DND-41 (cell line): ENCODE measurements around the gene IGFBP4.
A peak's percentile ranks its signal among the peaks of the same experiment; 100 is the strongest.

Source experiments
- ATAC-seq: fragments of 200-7000 bp; cut with Tn5 transposase; 3 replicates; pipeline ENCODE4 v1.9.1; 2021; ENCODE audit warnings: low read depth; ENCODE audit not compliant: insufficient read depth
- DNase-seq: peaks from one replicate; pipeline ENCODE4 v3.0.0-alpha.2; 2020
- H2AFZ ChIP-seq: 2 replicates; pipeline ENCODE4 v1.6.0; 2012; ENCODE audit warnings: low read depth, low read length
- H3K27ac ChIP-seq: 2 replicates; pipeline ENCODE4 v1.5.1; 2012; ENCODE audit warnings: low read length, inconsistent platforms
- H3K27me3 ChIP-seq: fragments of 200-600 bp; sonication (generic); 2 replicates; pipeline ENCODE4 v1.6.0; 2012; ENCODE audit warnings: low read length, mild to moderate bottlenecking, inconsistent platforms; ENCODE audit not compliant: insufficient read depth, poor library complexity
- H3K36me3 ChIP-seq: 2 replicates; pipeline ENCODE4 v1.5.1; 2012; ENCODE audit warnings: low read length, inconsistent platforms; ENCODE audit not compliant: insufficient read depth
- H3K4me1 ChIP-seq: 2 replicates; pipeline ENCODE4 v1.5.1; 2012; ENCODE audit warnings: mild to moderate bottlenecking, low read length; ENCODE audit not compliant: insufficient read depth
- H3K4me2 ChIP-seq: 2 replicates; pipeline ENCODE4 v1.6.0; 2012; ENCODE audit warnings: mild to moderate bottlenecking, moderate library complexity, low read length, inconsistent platforms; ENCODE audit not compliant: insufficient read depth
- H3K4me3 ChIP-seq, 2 experiments: fragments of 200-600 bp in 1 of 2; shearing (Covaris generic) in 1 of 2; 2 replicates each; pipeline ENCODE4 v1.5.1; 2012 to 2016; ENCODE audit warnings: inconsistent platforms in 2 of 2, low read length in 2 of 2, mild to moderate bottlenecking in 2 of 2, low read depth in 1 of 2, moderate library complexity in 1 of 2
- H3K79me2 ChIP-seq: 2 replicates; pipeline ENCODE4 v1.6.0; 2012; ENCODE audit warnings: low read length, inconsistent platforms; ENCODE audit not compliant: insufficient read depth
- H3K9ac ChIP-seq: 2 replicates; pipeline ENCODE4 v1.6.0; 2012; ENCODE audit warnings: low read depth, mild to moderate bottlenecking, inconsistent platforms, low read length, moderate library complexity
- H3K9me3 ChIP-seq: 2 replicates; pipeline ENCODE4 v1.5.1; 2012; ENCODE audit warnings: low read length, moderate library complexity, mild to moderate bottlenecking, inconsistent platforms; ENCODE audit not compliant: insufficient read depth, severe bottlenecking
- H4K20me1 ChIP-seq: 2 replicates; pipeline ENCODE4 v1.6.0; 2012; ENCODE audit warnings: low read length; ENCODE audit not compliant: insufficient read depth
- CTCF ChIP-seq: IDR thresholded peaks from 2 replicates; pipeline ENCODE4 v1.5.1; 2012; ENCODE audit warnings: borderline replicate concordance, low read length, moderate library complexity, mild to moderate bottlenecking; ENCODE audit not compliant: poor library complexity, severe bottlenecking; ENCODE audit errors: extremely low read depth
- EZH2 ChIP-seq: IDR thresholded peaks from 3 replicates; pipeline ENCODE4 v1.6.1; 2012; ENCODE audit warnings: borderline replicate concordance, low read depth, mild to moderate bottlenecking, moderate library complexity, low read length, inconsistent platforms; ENCODE audit not compliant: severe bottlenecking

Gene IGFBP4

GRCh38 chr17:40436636-40437035 lies 6.6 kb upstream of the IGFBP4 start:
- H3K79me2 ChIP-seq: no peaks in the 10 kb centered on the region
- H4K20me1 ChIP-seq: no peaks in the 10 kb centered on the region
- ATAC-seq: no peak
- H3K27me3 ChIP-seq: no peaks in the 10 kb centered on the region
- no peak for TF ChIP-seq CTCF
- TF ChIP-seq EZH2: no peak
- H3K4me2 ChIP-seq: no peak overlapping the region
- H3K4me3 ChIP-seq: no peak overlapping the region
- no peaks in the 10 kb centered on the region for H3K36me3 ChIP-seq
- H3K9me3 ChIP-seq: no peaks in the 10 kb centered on the region
- no peak for DNase-seq
- no peak overlapping the region for H2AFZ ChIP-seq
- no peak overlapping the region for H3K27ac ChIP-seq
- H3K9ac ChIP-seq: no peak overlapping the region
- peaks cover 7% of the 10 kb centered on the region for H3K4me1 ChIP-seq

GRCh38 chr17:40437095-40437732 lies 6.0 kb upstream of the IGFBP4 start:
- DNase-seq: peak; percentile 33
- peaks cover 7% of the 10 kb centered on the region for H3K4me1 ChIP-seq
- no peak overlapping the region for H2AFZ ChIP-seq
- no peak overlapping the region for H3K4me3 ChIP-seq
- H3K79me2 ChIP-seq: no peaks in the 10 kb centered on the region
- no peak overlapping the region; the same call in 1 of the 2 replicates for H3K27ac ChIP-seq
- no peaks in the 10 kb centered on the region for H3K36me3 ChIP-seq
- H3K9me3 ChIP-seq: no peaks in the 10 kb centered on the region
- H3K9ac ChIP-seq: no peak overlapping the region
- H3K4me2 ChIP-seq: no peak overlapping the region
- H3K27me3 ChIP-seq: no peaks in the 10 kb centered on the region
- no peak for TF ChIP-seq CTCF
- TF ChIP-seq EZH2: no peak
- no peaks in the 10 kb centered on the region for H4K20me1 ChIP-seq
- ATAC-seq: peak; percentile 54

- no peak for DNase-seq
- no peak overlapping the region for H2AFZ ChIP-seq
- H3K9me3 ChIP-seq: no peaks in the 10 kb centered on the region
- H3K27ac ChIP-seq: no peak overlapping the region
- H3K9ac ChIP-seq: no peak overlapping the region
- H3K4me2 ChIP-seq: no peak overlapping the region
- no peak for ATAC-seq
- no peaks in the 10 kb centered on the region for H4K20me1 ChIP-seq
- H3K79me2 ChIP-seq: peaks cover 16% of the 10 kb centered on the region
- H3K27me3 ChIP-seq: no peaks in the 10 kb centered on the region
- H3K4me3 ChIP-seq: no peak overlapping the region
- no peaks in the 10 kb centered on the region for H3K36me3 ChIP-seq
- no peak for TF ChIP-seq CTCF
- no peak for TF ChIP-seq EZH2
- peaks cover 31% of the 10 kb centered on the region for H3K4me1 ChIP-seq
Observed at GRCh38 chr17:40440166-40440565, 3.1 kb upstream of the IGFBP4 start.
